Natural killer cell (primary cell): ENCODE results near the gene DLG5. TPM values are rescaled to one million over a fixed set of nuclear protein-coding genes. Genes with fewer than 3 reads are reported as not detected.
A peak's percentile ranks its signal among the peaks of the same experiment; 100 is the strongest.

Experiments
- ATAC-seq, 3 donors: fragments of 150-1000 bp in 2 of 3; fragments of 200-7000 bp in 1 of 3; cut with Tn5 transposase; 1 replicate in 1 of 3; 2 replicates in 2 of 3; pipeline ENCODE4 v1.10.0; 2021; ENCODE audit warnings: mild to moderate bottlenecking in 2 of 3, moderate library complexity in 2 of 3
- DNase-seq, 2 donors: peaks; one replicate each; pipeline versions ENCODE4 v3.0.0 to v3.0.0-alpha.2; 2013 to 2021; ENCODE audit warnings: mixed read lengths in 1 of 2
- H3K27ac ChIP-seq: one replicate; pipeline ENCODE4 v1.5.1; 2013; ENCODE audit warnings: mild to moderate bottlenecking, low read length
- H3K27me3 ChIP-seq: one replicate; pipeline ENCODE4 v1.6.1; 2013; ENCODE audit warnings: low read length; ENCODE audit not compliant: control insufficient read depth, insufficient read depth
- H3K36me3 ChIP-seq: one replicate; pipeline ENCODE4 v1.6.1; 2013; ENCODE audit warnings: low read length; ENCODE audit not compliant: control insufficient read depth, insufficient read depth
- H3K4me1 ChIP-seq: one replicate; pipeline ENCODE4 v1.6.1; 2013; ENCODE audit warnings: low read length; ENCODE audit not compliant: control insufficient read depth, insufficient read depth
- H3K4me3 ChIP-seq: one replicate; pipeline ENCODE4 v1.5.1; 2013; ENCODE audit warnings: low read length
- H3K9me3 ChIP-seq: one replicate; pipeline ENCODE4 v1.6.1; 2013; ENCODE audit warnings: low read length; ENCODE audit not compliant: control insufficient read depth, insufficient read depth
- H3K27ac Mint-ChIP-seq, 2 donors: one replicate each; pipeline ENCODE4 v1.8.0; 2022; ENCODE audit warnings: mild to moderate bottlenecking in 2 of 2, mixed read lengths in 2 of 2, moderate library complexity in 1 of 2
- H3K27me3 Mint-ChIP-seq, 2 donors: one replicate each; pipeline ENCODE4 v1.8.0; 2022; ENCODE audit warnings: low read depth in 2 of 2, mixed read lengths in 2 of 2
- H3K36me3 Mint-ChIP-seq: one replicate; pipeline ENCODE4 v1.8.0; 2022; ENCODE audit warnings: mixed read lengths
- H3K4me1 Mint-ChIP-seq, 2 donors: one replicate each; pipeline ENCODE4 v1.8.0; 2022; ENCODE audit warnings: mixed read lengths in 2 of 2
- H3K4me3 Mint-ChIP-seq: one replicate; pipeline ENCODE4 v1.8.0; 2022; ENCODE audit warnings: mild to moderate bottlenecking, moderate library complexity, mixed read lengths
- H3K9me3 Mint-ChIP-seq, 2 donors: one replicate each; pipeline ENCODE4 v1.8.0; 2022; ENCODE audit warnings: mixed read lengths in 2 of 2
- CTCF ChIP-seq: fragments of 200-600 bp; IDR thresholded peaks from one replicate; pipeline ENCODE4 v1.8.0; 2022; ENCODE audit warnings: antibody characterized with exemption
- WGBS: methylation state at CpG from one replicate; pipeline ENCODE4 v1.1.7; 2013; ENCODE audit warnings: missing lambda C conversion rate; ENCODE audit not compliant: insufficient coverage; 5-methylcytosine and 5-hydroxymethylcytosine counted together
- intact Hi-C: fragments of 100-400 bp; cut with micrococcal nuclease; formaldehyde crosslinking; loops from one replicate; pipeline ENCODE4 v1.14.2; 2022
- total RNA-seq, 4 donors: library from RNA; stranded (reverse); fragments of 120-200 nt in 1 of 4; gene quantifications; one replicate each; pipeline versions ENCODE4 v1.2.3 to v1.2.4, GENCODE V29; 2013 to 2022

The DLG5 gene
- total RNA-seq, 3 donors from 2014 or later (not counting 1 experiment from before 2014, with no cell fraction given), result 52.8 to 75.0 (median 52.9) TPM

GRCh38 chr10:77887631-77888355, 38.8 kb downstream of the DLG5 start:
- H3K4me1 Mint-ChIP-seq, result peaks cover 47 to 56% of the 10 kb centered on the region in 2 donors
- H3K27me3 Mint-ChIP-seq, result no peaks in the 10 kb centered on the region
- no peaks in the 10 kb centered on the region for H3K9me3 Mint-ChIP-seq
- intact Hi-C loops, result no loop called here
- H3K4me3 ChIP-seq, result no peak overlapping the region
- no peak overlapping the region for H3K4me3 Mint-ChIP-seq
- H3K4me1 ChIP-seq, result no peaks in the 10 kb centered on the region
- ATAC-seq, result no peak
- no peaks in the 10 kb centered on the region for H3K9me3 ChIP-seq
- no peak overlapping the region for H3K27ac ChIP-seq
- whole genome bisulfite sequencing, result 92% methylated on average over 11 of the region's 11 CpGs
- H3K27me3 ChIP-seq, result no peaks in the 10 kb centered on the region
- H3K36me3 Mint-ChIP-seq, result no peaks in the 10 kb centered on the region
- DNase-seq, result no peak
- no peaks in the 10 kb centered on the region for H3K36me3 ChIP-seq
- peak overlapping the region in 1 of 2 donors; percentile 8 for H3K27ac Mint-ChIP-seq
- TF ChIP-seq CTCF, result no peak

- Mint-ChIP-seq H3K4me1 (peaks cover 47 to 52% of the 10 kb centered on the region in 2 donors), H3K4me3 (no peak overlapping the region)
- no peak overlapping the region for H3K27ac ChIP-seq
Measured at GRCh38 chr10:77886795-77887355, 39.7 kb downstream of the DLG5 start.

GRCh38 chr10:77884181-77884580, 42.4 kb downstream of the DLG5 start:
- Mint-ChIP-seq H3K4me1 (peaks cover 34 to 44% of the 10 kb centered on the region in 2 donors), H3K4me3 (no peak overlapping the region), H3K27me3 (no peaks in the 10 kb centered on the region), H3K36me3 (no peaks in the 10 kb centered on the region), H3K27ac (no peak overlapping the region), H3K9me3 (no peaks in the 10 kb centered on the region)
- Histone ChIP-seq H3K27ac (no peak overlapping the region), H3K4me1 (peaks cover 9% of the 10 kb centered on the region), H3K4me3 (no peak overlapping the region), H3K36me3 (no peaks in the 10 kb centered on the region), H3K27me3 (no peaks in the 10 kb centered on the region), H3K9me3 (no peaks in the 10 kb centered on the region)
- ATAC-seq, result no peak
- 96% methylated on average over 7 of the region's 7 CpGs for WGBS
- DNase-seq, result no peak
- no peak for TF ChIP-seq CTCF
- intact Hi-C loops, result no loop called here

More at GRCh38 chr10:77886795-77887355, 39.7 kb downstream of the DLG5 start:
- TF ChIP-seq CTCF, result no peak
- H3K36me3 ChIP-seq, result no peaks in the 10 kb centered on the region
- WGBS, result 92% methylated on average over 4 of the region's 4 CpGs
- no peaks in the 10 kb centered on the region for H3K27me3 Mint-ChIP-seq
- H3K36me3 Mint-ChIP-seq, result no peaks in the 10 kb centered on the region
- H3K4me1 ChIP-seq, result no peaks in the 10 kb centered on the region
- ATAC-seq (no peak), DNase-seq (no peak)
- no peaks in the 10 kb centered on the region for H3K27me3 ChIP-seq
- H3K9me3 Mint-ChIP-seq, result no peaks in the 10 kb centered on the region
- H3K9me3 ChIP-seq, result no peaks in the 10 kb centered on the region
- H3K4me3 ChIP-seq, result no peak overlapping the region
- peak overlapping the region in 1 of 2 donors; percentile 8 for H3K27ac Mint-ChIP-seq
- intact Hi-C loops, result no loop called here
